H1 (cell line): ENCODE data around the gene TRABD2A. TPM values are rescaled to one million over a fixed set of nuclear protein-coding genes. Genes with fewer than 3 reads are reported as not detected.

ENCODE experiments used
- CTCF ChIA-PET: fragments of 300-600 bp; sonication (Branson Sonifier 250); formaldehyde crosslinking; loops from one replicate; lab custom pipeline; 2021; ENCODE audit not compliant: partially characterized antibody; lab: Charles Lee
- POLR2A ChIA-PET: fragments of 300-600 bp; sonication (Branson Sonifier 250); formaldehyde crosslinking; loops from one replicate; lab custom pipeline; 2021; ENCODE audit warnings: inconsistent platforms; ENCODE audit not compliant: partially characterized antibody; lab: Charles Lee
- DNase-seq, 2 experiments: peaks; one replicate each; pipeline versions ENCODE4 v3.0.0 to v3.0.0-alpha.2; 2010 to 2022; ENCODE audit warnings: low spot score in 2 of 2, low read depth in 1 of 2, mixed read lengths in 1 of 2
- FAIRE-seq: peaks from 2 replicates; lab custom pipeline; 2011; peaks lifted over from hg19 to GRCh38; lab: Jason Lieb, UNC
- H2AFZ ChIP-seq: 2 replicates; pipeline ENCODE4 v1.8.1; 2012; ENCODE audit warnings: low read length, inconsistent platforms
- H2AK5ac ChIP-seq: 2 replicates; pipeline ENCODE4 v1.6.1; 2013; ENCODE audit warnings: low read depth, low read length
- H2BK120ac ChIP-seq: replicated peaks from 2 replicates; pipeline ENCODE3; 2013; ENCODE audit warnings: low read depth, low read length, inconsistent platforms
- H2BK12ac ChIP-seq: 2 replicates; pipeline ENCODE4 v1.6.1; 2013; ENCODE audit warnings: low read depth, low read length
- H2BK15ac ChIP-seq: 2 replicates; pipeline ENCODE4 v1.6.1; 2013; ENCODE audit warnings: low read length
- H2BK20ac ChIP-seq: 2 replicates; pipeline ENCODE4 v1.6.1; 2013; ENCODE audit warnings: low read length
- H2BK5ac ChIP-seq: 2 replicates; pipeline ENCODE4 v1.6.1; 2013; ENCODE audit warnings: low read depth, low read length
- H3K14ac ChIP-seq: 2 replicates; pipeline ENCODE4 v1.6.1; 2013; ENCODE audit warnings: inconsistent platforms; ENCODE audit not compliant: insufficient read length
- H3K18ac ChIP-seq: 2 replicates; pipeline ENCODE4 v1.6.1; 2013; ENCODE audit warnings: low read length; ENCODE audit errors: extremely low read depth
- H3K23ac ChIP-seq: 2 replicates; pipeline ENCODE4 v1.6.1; 2013; ENCODE audit warnings: inconsistent platforms; ENCODE audit not compliant: insufficient read length
- H3K23me2 ChIP-seq: 2 replicates; pipeline ENCODE4 v1.6.1; 2013; ENCODE audit warnings: low read depth, low read length
- H3K27ac ChIP-seq: 2 replicates; pipeline ENCODE4 v1.6.1; 2011; ENCODE audit warnings: low read depth, low read length, inconsistent platforms
- H3K27me3 ChIP-seq, 4 experiments: replicated peaks in 1 of 4; 1 replicate in 1 of 4; 2 replicates in 3 of 4; pipeline versions ENCODE4 v1.6.1 to v1.8.1; 2011 to 2013; ENCODE audit warnings: low read length in 3 of 4, mild to moderate bottlenecking in 3 of 4, inconsistent platforms in 2 of 4, mixed read lengths in 2 of 4, moderate library complexity in 1 of 4; ENCODE audit not compliant: control insufficient read depth in 3 of 4, insufficient read depth in 3 of 4; ENCODE audit errors: extremely low read depth in 1 of 4
- H3K36me3 ChIP-seq, 4 experiments: 2 replicates each; pipeline versions ENCODE4 v1.6.1 to v1.8.1; 2011 to 2013; ENCODE audit warnings: mild to moderate bottlenecking in 4 of 4, low read length in 3 of 4, moderate library complexity in 2 of 4, control low read depth in 1 of 4, inconsistent platforms in 1 of 4; ENCODE audit not compliant: insufficient read depth in 4 of 4, control insufficient read depth in 2 of 4
- H3K4ac ChIP-seq: replicated peaks from 2 replicates; pipeline ENCODE3; 2013; ENCODE audit warnings: low read length, low read depth, mixed read lengths, inconsistent platforms; ENCODE audit not compliant: insufficient read length
- H3K4me1 ChIP-seq, 4 experiments: replicated peaks in 1 of 4; 1 replicate in 1 of 4; 2 replicates in 3 of 4; pipeline versions ENCODE4 v1.6.1 to v1.8.1; 2011 to 2013; ENCODE audit warnings: low read length in 3 of 4, inconsistent platforms in 2 of 4, mixed read lengths in 1 of 4; ENCODE audit not compliant: insufficient read depth in 4 of 4, control insufficient read depth in 3 of 4
- H3K4me2 ChIP-seq, 2 experiments: 2 replicates each; pipeline versions ENCODE4 v1.6.1 to v1.8.1; 2011 to 2013; ENCODE audit warnings: low read depth in 2 of 2, low read length in 2 of 2, control low read depth in 1 of 2, inconsistent platforms in 1 of 2, mild to moderate bottlenecking in 1 of 2; ENCODE audit not compliant: insufficient read depth in 1 of 2
- H3K4me3 ChIP-seq, 4 experiments: fragments of 200-600, 300-600 bp in 1 of 4; sonication (generic), shearing (Covaris generic), sonication (Bioruptor Twin) in 1 of 4; 2 replicates each; pipeline versions ENCODE4 v1.5.1 to v1.8.1; 2011 to 2016; ENCODE audit warnings: low read length in 4 of 4, low read depth in 3 of 4, control low read depth in 2 of 4, inconsistent platforms in 2 of 4, mild to moderate bottlenecking in 2 of 4, mixed read lengths in 1 of 4, moderate library complexity in 1 of 4; ENCODE audit not compliant: insufficient read depth in 2 of 4; ENCODE audit errors: extremely low read depth in 1 of 4
- H3K56ac ChIP-seq: replicated peaks from 2 replicates; pipeline ENCODE3; 2013; ENCODE audit warnings: low read depth, mild to moderate bottlenecking, mixed read lengths, low read length, inconsistent platforms; ENCODE audit not compliant: insufficient read length
- H3K79me1 ChIP-seq: 2 replicates; pipeline ENCODE4 v1.6.1; 2013; ENCODE audit warnings: low read depth, low read length, control low read depth
- H3K79me2 ChIP-seq, 2 experiments: 2 replicates each; pipeline versions ENCODE4 v1.6.1 to v1.8.1; 2012 to 2013; ENCODE audit warnings: low read length in 2 of 2, mild to moderate bottlenecking in 2 of 2, inconsistent platforms in 1 of 2; ENCODE audit not compliant: insufficient read depth in 2 of 2, control insufficient read depth in 1 of 2
- H3K9ac ChIP-seq, 4 experiments: replicated peaks in 1 of 4; 1 replicate in 1 of 4; 2 replicates in 3 of 4; pipeline versions ENCODE4 v1.6.1 to v1.8.1; 2011 to 2013; ENCODE audit warnings: low read depth in 3 of 4, low read length in 3 of 4, control low read depth in 2 of 4, mild to moderate bottlenecking in 2 of 4, moderate library complexity in 2 of 4, inconsistent platforms in 1 of 4; ENCODE audit errors: extremely low read depth in 1 of 4
- H3K9me3 ChIP-seq, 2 experiments: 2 replicates each; pipeline versions ENCODE4 v1.6.1 to v1.8.1; 2012 to 2013; ENCODE audit warnings: mild to moderate bottlenecking in 2 of 2, moderate library complexity in 2 of 2, control low read depth in 1 of 2, inconsistent platforms in 1 of 2, low read depth in 1 of 2, low read length in 1 of 2, mixed read lengths in 1 of 2; ENCODE audit not compliant: insufficient read depth in 2 of 2
- H4K20me1 ChIP-seq, 2 experiments: replicated peaks in 1 of 2; 2 replicates each; pipeline versions ENCODE3 to v1.8.1; 2011 to 2013; ENCODE audit warnings: inconsistent platforms in 2 of 2, low read length in 2 of 2, mild to moderate bottlenecking in 1 of 2; ENCODE audit not compliant: insufficient read depth in 2 of 2, control insufficient read depth in 1 of 2
- H4K5ac ChIP-seq: 2 replicates; pipeline ENCODE4 v1.6.1; 2013; ENCODE audit warnings: low read length, low read depth, mixed read lengths, inconsistent platforms; ENCODE audit not compliant: insufficient read length
- H4K8ac ChIP-seq: 2 replicates; pipeline ENCODE4 v1.8.0; 2013; ENCODE audit warnings: mild to moderate bottlenecking, moderate library complexity, low read length, inconsistent platforms; ENCODE audit not compliant: insufficient read depth; ENCODE audit errors: extremely low read depth
- H4K91ac ChIP-seq: replicated peaks from 2 replicates; pipeline ENCODE3; 2013; ENCODE audit warnings: low read length, mixed read lengths, inconsistent platforms; ENCODE audit not compliant: insufficient read length
- BACH1 ChIP-seq: IDR thresholded peaks from 2 replicates; pipeline ENCODE4 v1.6.1; 2012; ENCODE audit warnings: low read length, improper control_type of control experiment
- GABPA ChIP-seq: IDR thresholded peaks from 2 replicates; pipeline ENCODE4 v1.6.1; 2011; ENCODE audit warnings: mild to moderate bottlenecking, low read length, moderate library complexity, borderline replicate concordance; ENCODE audit not compliant: insufficient read depth
- HDAC6 ChIP-seq: IDR thresholded peaks from one replicate; pipeline ENCODE4 v1.7.1; 2012; ENCODE audit warnings: low read depth, mild to moderate bottlenecking, inconsistent platforms, low read length, moderate library complexity
- KDM1A ChIP-seq: fragments of 200-600, 300-600 bp; sonication (generic); IDR thresholded peaks from 2 replicates; pipeline ENCODE4 v1.7.1; 2016; ENCODE audit warnings: mild to moderate bottlenecking, low read length, borderline replicate concordance
- KDM5A ChIP-seq: fragments of 200-600 bp; IDR thresholded peaks from 2 replicates; pipeline ENCODE4 v1.7.1; 2012; ENCODE audit warnings: mild to moderate bottlenecking, low read length, inconsistent platforms, mixed read lengths
- TAF1 ChIP-seq: IDR thresholded peaks from 2 replicates; pipeline ENCODE4 v1.6.1; 2011; ENCODE audit warnings: mild to moderate bottlenecking, low read depth, low read length
- TBP ChIP-seq: IDR thresholded peaks from 2 replicates; pipeline ENCODE4 v1.6.1; 2011; ENCODE audit warnings: low read depth, low read length, improper control_type of control experiment
- WGBS, 2 experiments: shearing (Covaris generic) in 1 of 2; methylation state at CpG; one replicate each; pipeline versions ENCODE4 v1.1.6 to v1.1.7; 2013 to 2015; ENCODE audit warnings: low lambda C conversion rate in 2 of 2, mixed read lengths in 2 of 2, inconsistent platforms in 1 of 2, low coverage in 1 of 2, missing lambda C conversion rate in 1 of 2; ENCODE audit not compliant: insufficient replicate concordance in 2 of 2, insufficient coverage in 1 of 2, insufficient read length in 1 of 2; ENCODE audit errors: extremely low coverage in 1 of 2, missing lambda C conversion rate in 1 of 2; 5-methylcytosine and 5-hydroxymethylcytosine counted together
- polyA plus RNA-seq, 7 experiments: library from polyadenylated mRNA; depleted of rRNA in 3 of 7; stranded (reverse) in 5 of 7; unstranded in 2 of 7; fragments of >200 nt in 5 of 7; fragments of 200-250 nt in 2 of 7; gene quantifications; 1 replicate in 5 of 7; 2 replicates in 1 of 7; 4 replicates in 1 of 7; pipeline versions ENCODE4 v1.2.1 to v1.2.3, GENCODE V29; 2011 to 2013; ENCODE audit warnings: missing spikeins in 2 of 7, mixed read lengths in 2 of 7
- total RNA-seq: library from RNA; stranded (reverse); fragmentation: NEBNext Ultra II Directional; extraction: Animal tissue kit (Norgen Biotek cat#: 25700); gene quantifications from 2 replicates; pipeline ENCODE4 v1.2.1, GENCODE V29; 2021
- TF ChIP-seq, protein P1 (sequence below): IDR thresholded peaks from 2 replicates; pipeline ENCODE4 v1.6.1; 2011; ENCODE audit warnings: low read length, improper control_type of control experiment
- TF ChIP-seq, protein P2 (sequence below): IDR thresholded peaks from 2 replicates; pipeline ENCODE4 v1.6.1; 2012; ENCODE audit warnings: low read length, inconsistent platforms

TRABD2A gene
- total and polyA plus RNA-seq, 2 of the 8 experiments (the other 6 are each of a cell fraction or from before 2014, with no cell fraction given) = 17.3 to 18.6 TPM

DNA sequence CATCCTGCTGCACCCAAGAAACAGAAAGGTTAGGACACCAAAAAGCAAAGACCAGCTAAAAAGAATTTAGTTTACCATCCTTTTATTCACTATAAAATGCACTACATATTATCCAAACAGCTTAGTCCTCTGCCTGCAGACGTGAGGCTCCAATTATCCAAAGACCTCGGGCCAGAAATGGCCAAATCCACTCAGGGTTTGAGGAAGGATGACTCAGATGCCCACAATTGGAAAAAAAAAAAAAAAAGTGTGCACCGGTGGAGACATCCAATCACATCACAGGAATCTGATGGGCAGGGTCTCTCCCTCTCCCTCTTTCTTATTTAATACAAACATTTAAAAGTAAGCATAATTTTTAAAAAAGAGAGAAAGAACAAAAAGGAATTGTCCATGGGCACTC, 65.7 kb downstream of the TRABD2A start:
- Histone ChIP-seq H2BK15ac (no peak overlapping the region), H3K36me3 (no peaks in the 10 kb centered on the region), H2BK5ac (no peak overlapping the region), H3K4ac (no peak overlapping the region), H4K91ac (no peak overlapping the region), H2BK20ac (no peak overlapping the region), H4K20me1 (no peaks in the 10 kb centered on the region), H3K23me2 (no peaks in the 10 kb centered on the region), H3K4me1 (no peaks in the 10 kb centered on the region), H3K23ac (no peak overlapping the region), H2AFZ (no peak overlapping the region), H3K79me2 (no peaks in the 10 kb centered on the region), H3K4me2 (no peak overlapping the region), H3K18ac (no peak overlapping the region), H2BK120ac (no peak overlapping the region), H4K5ac (no peak overlapping the region), H3K27ac (no peak overlapping the region), H3K79me1 (no peaks in the 10 kb centered on the region), H4K8ac (no peak overlapping the region), H3K4me3 (no peak overlapping the region), H2BK12ac (no peak overlapping the region), H3K9me3 (no peaks in the 10 kb centered on the region; a peak in 1 of 4 replicates), H3K56ac (no peak overlapping the region), H3K27me3 (no peaks in the 10 kb centered on the region), H3K14ac (no peak overlapping the region), H2AK5ac (no peak overlapping the region), H3K9ac (no peak overlapping the region)
- 86% methylated on average over 3 of the region's 3 CpGs; no CpG with 5 or more reads in 1 of the 2 experiments for WGBS, 2 experiments
- no peak for FAIRE-seq
- POLR2A ChIA-PET = interaction anchor here (1.6 kb wide), 1 partner anchor 8 kb away, joined by 3 read pairs; no protein-coding TSS in a partner anchor
- no peak for DNase-seq
- CTCF ChIA-PET = interaction anchor here (0.9 to 1.5 kb wide), 2 partner anchors 10 to 12 kb away, joined by 3 to 5 read pairs; no protein-coding TSS in a partner anchor
- TF ChIP-seq GABPA (no peak), KDM5A (no peak), HDAC6 (no peak), BACH1 (no peak), KDM1A (no peak), TBP (no peak), TAF1 (no peak)
- TF ChIP-seq, protein P1, sequence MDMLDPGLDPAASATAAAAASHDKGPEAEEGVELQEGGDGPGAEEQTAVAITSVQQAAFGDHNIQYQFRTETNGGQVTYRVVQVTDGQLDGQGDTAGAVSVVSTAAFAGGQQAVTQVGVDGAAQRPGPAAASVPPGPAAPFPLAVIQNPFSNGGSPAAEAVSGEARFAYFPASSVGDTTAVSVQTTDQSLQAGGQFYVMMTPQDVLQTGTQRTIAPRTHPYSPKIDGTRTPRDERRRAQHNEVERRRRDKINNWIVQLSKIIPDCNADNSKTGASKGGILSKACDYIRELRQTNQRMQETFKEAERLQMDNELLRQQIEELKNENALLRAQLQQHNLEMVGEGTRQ = no peak
- TF ChIP-seq, protein P2, sequence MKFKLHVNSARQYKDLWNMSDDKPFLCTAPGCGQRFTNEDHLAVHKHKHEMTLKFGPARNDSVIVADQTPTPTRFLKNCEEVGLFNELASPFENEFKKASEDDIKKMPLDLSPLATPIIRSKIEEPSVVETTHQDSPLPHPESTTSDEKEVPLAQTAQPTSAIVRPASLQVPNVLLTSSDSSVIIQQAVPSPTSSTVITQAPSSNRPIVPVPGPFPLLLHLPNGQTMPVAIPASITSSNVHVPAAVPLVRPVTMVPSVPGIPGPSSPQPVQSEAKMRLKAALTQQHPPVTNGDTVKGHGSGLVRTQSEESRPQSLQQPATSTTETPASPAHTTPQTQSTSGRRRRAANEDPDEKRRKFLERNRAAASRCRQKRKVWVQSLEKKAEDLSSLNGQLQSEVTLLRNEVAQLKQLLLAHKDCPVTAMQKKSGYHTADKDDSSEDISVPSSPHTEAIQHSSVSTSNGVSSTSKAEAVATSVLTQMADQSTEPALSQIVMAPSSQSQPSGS = no peak
